SU-DHL-6 (cell line): Measurements from ENCODE around the gene CNNM1.

ENCODE experiments used
- H2AFZ ChIP-seq: fragments of 200-600 bp; sonication (generic); 2 replicates; pipeline ENCODE4 v1.6.1; 2014; ENCODE audit warnings: low read depth, mild to moderate bottlenecking, moderate library complexity, mixed read lengths, antibody characterized with exemption, low read length; ENCODE audit not compliant: severe bottlenecking
- H3F3A ChIP-seq: fragments of 200-600 bp; shearing (Covaris generic); 2 replicates; pipeline ENCODE4 v1.6.0; 2016; ENCODE audit warnings: antibody characterized with exemption, mild to moderate bottlenecking; ENCODE audit not compliant: insufficient read depth
- H3K27ac ChIP-seq: fragments of 200-600 bp; sonication (generic); 2 replicates; pipeline ENCODE4 v1.5.1; 2016; ENCODE audit warnings: low read depth, mild to moderate bottlenecking, low read length, moderate library complexity, mixed read lengths
- H3K27me3 ChIP-seq: fragments of 200-600 bp; sonication (generic), shearing (Covaris generic); 2 replicates; pipeline ENCODE4 v1.6.0; 2014; ENCODE audit warnings: mild to moderate bottlenecking, low read length
- H3K36me3 ChIP-seq: fragments of 200-600 bp; sonication (generic); 2 replicates; pipeline ENCODE4 v1.6.1; 2014; ENCODE audit warnings: mild to moderate bottlenecking, low read length, mixed read lengths
- H3K4me2 ChIP-seq: fragments of 300-600, 200-600 bp; shearing (Covaris generic), sonication (generic); 2 replicates; pipeline ENCODE4 v1.6.0; 2014; ENCODE audit warnings: low read length, low read depth, mild to moderate bottlenecking; ENCODE audit not compliant: poor library complexity, severe bottlenecking
- H3K4me3 ChIP-seq: fragments of 200-600 bp; sonication (generic); 2 replicates; pipeline ENCODE4 v1.5.1; 2014; ENCODE audit warnings: antibody characterized with exemption, low read length, mild to moderate bottlenecking, mixed read lengths; ENCODE audit not compliant: insufficient read depth, poor library complexity, severe bottlenecking
- H3K79me2 ChIP-seq: fragments of 200-600 bp; sonication (generic); 2 replicates; pipeline ENCODE4 v1.6.1; 2014; ENCODE audit warnings: mild to moderate bottlenecking, low read length, moderate library complexity; ENCODE audit not compliant: insufficient read depth
- H3K9ac ChIP-seq: fragments of 200-600 bp; sonication (generic); 2 replicates; pipeline ENCODE4 v1.7.0; 2014; ENCODE audit warnings: mild to moderate bottlenecking, low read length
- H3K9me2 ChIP-seq: fragments of 200-600 bp; sonication (generic); replicated peaks from 2 replicates; pipeline ENCODE4 v1.6.1; 2014; ENCODE audit warnings: low read length; ENCODE audit not compliant: insufficient read depth
- H3K9me3 ChIP-seq: fragments of 200-600 bp; sonication (generic); 2 replicates; pipeline ENCODE4 v1.6.1; 2014; ENCODE audit warnings: low read length, mixed read lengths; ENCODE audit not compliant: insufficient read depth
- H4K20me1 ChIP-seq: fragments of 200-600 bp; sonication (generic); 2 replicates; pipeline ENCODE4 v1.6.1; 2014; ENCODE audit warnings: low read depth, mild to moderate bottlenecking, antibody characterized with exemption, low read length, moderate library complexity, mixed read lengths
- EZH2phosphoT487 ChIP-seq: fragments of 200-600 bp; sonication (generic), shearing (Covaris generic); conservative IDR thresholded peaks from 2 replicates; pipeline ENCODE4 v1.6.1; 2018; ENCODE audit warnings: mild to moderate bottlenecking, antibody characterized with exemption, low read length, moderate library complexity, mixed read lengths
- TF ChIP-seq, protein P1 (sequence below): fragments of 200-600 bp; sonication (generic); IDR thresholded peaks from one replicate; pipeline ENCODE4 v1.5.1; 2017; ENCODE audit warnings: antibody characterized with exemption, mild to moderate bottlenecking, low read length, moderate library complexity; ENCODE audit not compliant: insufficient read depth, poor library complexity, severe bottlenecking

The CNNM1 gene

DNA sequence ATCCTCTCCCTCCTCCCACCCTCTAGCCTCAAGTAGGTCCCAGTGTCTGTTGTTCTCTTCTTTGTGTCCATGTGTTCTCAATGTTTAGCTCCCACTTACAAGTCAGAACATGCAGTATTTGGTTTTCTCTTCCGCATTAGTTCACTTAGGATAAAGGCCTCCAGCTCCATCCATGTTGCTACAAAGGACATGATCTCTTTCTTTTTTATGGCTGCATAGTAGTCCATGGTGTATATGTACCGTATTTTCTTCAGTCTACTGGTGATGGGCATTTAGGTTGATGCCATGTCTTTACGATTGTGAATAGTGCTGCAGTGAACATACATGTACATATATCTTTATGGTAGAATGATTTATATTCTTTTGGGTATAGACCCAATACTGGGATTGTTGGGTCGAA lies 102.9 kb downstream of the CNNM1 start:
- TF ChIP-seq EZH2phosphoT487 = no peak
- TF ChIP-seq, protein P1, sequence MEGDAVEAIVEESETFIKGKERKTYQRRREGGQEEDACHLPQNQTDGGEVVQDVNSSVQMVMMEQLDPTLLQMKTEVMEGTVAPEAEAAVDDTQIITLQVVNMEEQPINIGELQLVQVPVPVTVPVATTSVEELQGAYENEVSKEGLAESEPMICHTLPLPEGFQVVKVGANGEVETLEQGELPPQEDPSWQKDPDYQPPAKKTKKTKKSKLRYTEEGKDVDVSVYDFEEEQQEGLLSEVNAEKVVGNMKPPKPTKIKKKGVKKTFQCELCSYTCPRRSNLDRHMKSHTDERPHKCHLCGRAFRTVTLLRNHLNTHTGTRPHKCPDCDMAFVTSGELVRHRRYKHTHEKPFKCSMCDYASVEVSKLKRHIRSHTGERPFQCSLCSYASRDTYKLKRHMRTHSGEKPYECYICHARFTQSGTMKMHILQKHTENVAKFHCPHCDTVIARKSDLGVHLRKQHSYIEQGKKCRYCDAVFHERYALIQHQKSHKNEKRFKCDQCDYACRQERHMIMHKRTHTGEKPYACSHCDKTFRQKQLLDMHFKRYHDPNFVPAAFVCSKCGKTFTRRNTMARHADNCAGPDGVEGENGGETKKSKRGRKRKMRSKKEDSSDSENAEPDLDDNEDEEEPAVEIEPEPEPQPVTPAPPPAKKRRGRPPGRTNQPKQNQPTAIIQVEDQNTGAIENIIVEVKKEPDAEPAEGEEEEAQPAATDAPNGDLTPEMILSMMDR = no peak
- Histone ChIP-seq H3K36me3 (no peaks in the 10 kb centered on the region), H3K9me2 (no peaks in the 10 kb centered on the region), H3K9ac (no peak overlapping the region), H3K27ac (no peak overlapping the region), H3K27me3 (no peaks in the 10 kb centered on the region), H3K4me2 (peak overlapping the region; percentile 85), H3K4me3 (no peak overlapping the region), H2AFZ (no peak overlapping the region), H3K79me2 (peaks cover 35% of the 10 kb centered on the region), H3K9me3 (no peaks in the 10 kb centered on the region), H4K20me1 (no peaks in the 10 kb centered on the region), H3F3A (0 out of 2 replicates have a peak, but pooled peaks cover 7% of the 10 kb centered on the region)

DNA sequence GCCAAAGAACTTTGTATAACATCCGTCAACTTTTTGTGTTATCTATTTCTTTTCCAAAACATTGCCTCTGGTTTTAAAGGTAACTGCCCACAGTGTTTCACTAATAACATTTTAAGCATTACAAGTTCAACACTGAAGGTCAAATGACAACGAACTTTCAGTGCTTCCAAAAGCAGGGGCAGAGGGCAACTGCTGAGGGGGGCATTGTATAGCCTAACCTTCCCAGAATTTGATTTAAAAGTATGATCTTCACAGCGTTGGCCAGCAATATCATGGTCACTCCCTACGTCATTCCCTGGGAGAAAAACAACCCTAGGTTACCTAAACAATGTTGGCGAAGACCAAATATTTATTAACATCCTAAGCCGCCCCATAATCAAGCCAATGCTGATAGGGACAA lies 103.7 kb downstream of the CNNM1 start:
- H3F3A ChIP-seq = 0 out of 2 replicates have a peak, but pooled peaks cover 7% of the 10 kb centered on the region
- no peak overlapping the region for H2AFZ ChIP-seq
- no peak overlapping the region for H3K9ac ChIP-seq
- no peaks in the 10 kb centered on the region for H3K36me3 ChIP-seq
- no peaks in the 10 kb centered on the region for H3K9me3 ChIP-seq
- H3K9me2 ChIP-seq = no peaks in the 10 kb centered on the region
- H3K79me2 ChIP-seq = peaks cover 31% of the 10 kb centered on the region
- H3K4me2 ChIP-seq = peak overlapping the region; percentile 1
- no peak overlapping the region for H3K4me3 ChIP-seq
- no peaks in the 10 kb centered on the region for H4K20me1 ChIP-seq
- H3K27ac ChIP-seq = no peak overlapping the region
- H3K27me3 ChIP-seq = no peaks in the 10 kb centered on the region
- TF ChIP-seq, protein P1 = no peak
- no peak for TF ChIP-seq EZH2phosphoT487

DNA sequence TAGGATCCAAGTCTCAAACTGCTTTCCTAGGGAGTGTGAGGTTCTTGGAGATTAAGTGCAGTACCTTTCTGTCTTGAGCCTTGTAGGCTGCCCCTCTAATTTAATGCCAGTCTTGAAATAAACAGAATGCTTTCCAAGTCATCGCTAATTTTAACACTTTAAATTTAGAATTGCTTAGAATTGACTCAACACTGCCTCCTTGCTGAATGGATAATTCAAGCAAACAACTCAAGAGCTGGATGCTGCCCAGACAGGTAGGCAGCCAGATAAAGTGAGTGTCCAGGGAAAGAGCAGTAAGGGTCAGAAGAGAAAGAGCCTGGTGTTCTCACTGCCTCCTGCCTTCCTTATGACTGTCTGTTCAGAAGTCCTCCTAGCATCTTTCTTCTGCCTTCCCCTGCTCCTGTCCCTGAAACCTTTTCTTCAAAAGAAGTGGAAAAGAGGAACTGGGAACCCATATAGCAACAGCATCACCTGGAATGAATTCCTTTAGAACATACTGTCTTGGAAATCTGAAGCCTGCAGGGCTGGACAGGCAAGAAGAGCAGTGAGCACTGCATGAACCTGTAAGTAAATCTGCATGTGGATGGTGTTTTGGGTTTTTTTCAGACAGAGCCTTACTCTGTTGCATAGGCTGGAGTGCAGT lies 104.3 kb downstream of the CNNM1 start:
- Histone ChIP-seq H3K4me2 (peak overlapping the region; percentile 1), H2AFZ (no peak overlapping the region), H3K9ac (no peak overlapping the region), H3K27ac (no peak overlapping the region), H3K27me3 (no peaks in the 10 kb centered on the region), H3K9me3 (no peaks in the 10 kb centered on the region), H3F3A (0 out of 2 replicates have a peak, but pooled peaks cover 7% of the 10 kb centered on the region), H3K36me3 (no peaks in the 10 kb centered on the region), H3K4me3 (no peak overlapping the region), H3K9me2 (no peaks in the 10 kb centered on the region), H3K79me2 (peaks cover 25% of the 10 kb centered on the region), H4K20me1 (no peaks in the 10 kb centered on the region)
- TF ChIP-seq, protein P1 = no peak
- no peak for TF ChIP-seq EZH2phosphoT487
